OCI-LY1 (cell line): Measurements from ENCODE around the gene MBNL2.

Experiments
- EZH2 ChIP-seq: fragments of 200-600 bp; sonication (generic), shearing (Covaris generic); IDR thresholded peaks from 2 replicates; pipeline ENCODE4 v1.8.0; 2017; ENCODE audit warnings: borderline replicate concordance, mixed run types, mild to moderate bottlenecking, antibody characterized with exemption, low read length, moderate library complexity, mixed read lengths
- TF ChIP-seq, protein P1 (sequence below): fragments of 200-600 bp; sonication (generic), shearing (Covaris generic); IDR thresholded peaks from 2 replicates; pipeline ENCODE4 v1.5.1; 2017; ENCODE audit warnings: mild to moderate bottlenecking, antibody characterized with exemption, low read length, moderate library complexity, mixed read lengths

GRCh38 chr13:97200081-97200942, 21.8 kb upstream of the MBNL2 start:
- TF ChIP-seq, protein P1, sequence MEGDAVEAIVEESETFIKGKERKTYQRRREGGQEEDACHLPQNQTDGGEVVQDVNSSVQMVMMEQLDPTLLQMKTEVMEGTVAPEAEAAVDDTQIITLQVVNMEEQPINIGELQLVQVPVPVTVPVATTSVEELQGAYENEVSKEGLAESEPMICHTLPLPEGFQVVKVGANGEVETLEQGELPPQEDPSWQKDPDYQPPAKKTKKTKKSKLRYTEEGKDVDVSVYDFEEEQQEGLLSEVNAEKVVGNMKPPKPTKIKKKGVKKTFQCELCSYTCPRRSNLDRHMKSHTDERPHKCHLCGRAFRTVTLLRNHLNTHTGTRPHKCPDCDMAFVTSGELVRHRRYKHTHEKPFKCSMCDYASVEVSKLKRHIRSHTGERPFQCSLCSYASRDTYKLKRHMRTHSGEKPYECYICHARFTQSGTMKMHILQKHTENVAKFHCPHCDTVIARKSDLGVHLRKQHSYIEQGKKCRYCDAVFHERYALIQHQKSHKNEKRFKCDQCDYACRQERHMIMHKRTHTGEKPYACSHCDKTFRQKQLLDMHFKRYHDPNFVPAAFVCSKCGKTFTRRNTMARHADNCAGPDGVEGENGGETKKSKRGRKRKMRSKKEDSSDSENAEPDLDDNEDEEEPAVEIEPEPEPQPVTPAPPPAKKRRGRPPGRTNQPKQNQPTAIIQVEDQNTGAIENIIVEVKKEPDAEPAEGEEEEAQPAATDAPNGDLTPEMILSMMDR: no peak
- no peak for TF ChIP-seq EZH2
